GM20000 (cell line): ENCODE measurements around the gene SCN4B.

Experiments
- DNase-seq: peaks from one replicate; pipeline ENCODE4 v3.0.0; 2012; ENCODE audit warnings: low spot score
- CTCF ChIP-seq: IDR thresholded peaks from 2 replicates; pipeline ENCODE4 v1.5.1; 2012; ENCODE audit warnings: mild to moderate bottlenecking, control low read depth; ENCODE audit errors: extremely low read depth, missing control alignments

The SCN4B gene

GRCh38 chr11:118135796-118136165 is 16.8 kb downstream of the SCN4B start:
- no peak for TF ChIP-seq CTCF
- DNase-seq = no peak

DNA sequence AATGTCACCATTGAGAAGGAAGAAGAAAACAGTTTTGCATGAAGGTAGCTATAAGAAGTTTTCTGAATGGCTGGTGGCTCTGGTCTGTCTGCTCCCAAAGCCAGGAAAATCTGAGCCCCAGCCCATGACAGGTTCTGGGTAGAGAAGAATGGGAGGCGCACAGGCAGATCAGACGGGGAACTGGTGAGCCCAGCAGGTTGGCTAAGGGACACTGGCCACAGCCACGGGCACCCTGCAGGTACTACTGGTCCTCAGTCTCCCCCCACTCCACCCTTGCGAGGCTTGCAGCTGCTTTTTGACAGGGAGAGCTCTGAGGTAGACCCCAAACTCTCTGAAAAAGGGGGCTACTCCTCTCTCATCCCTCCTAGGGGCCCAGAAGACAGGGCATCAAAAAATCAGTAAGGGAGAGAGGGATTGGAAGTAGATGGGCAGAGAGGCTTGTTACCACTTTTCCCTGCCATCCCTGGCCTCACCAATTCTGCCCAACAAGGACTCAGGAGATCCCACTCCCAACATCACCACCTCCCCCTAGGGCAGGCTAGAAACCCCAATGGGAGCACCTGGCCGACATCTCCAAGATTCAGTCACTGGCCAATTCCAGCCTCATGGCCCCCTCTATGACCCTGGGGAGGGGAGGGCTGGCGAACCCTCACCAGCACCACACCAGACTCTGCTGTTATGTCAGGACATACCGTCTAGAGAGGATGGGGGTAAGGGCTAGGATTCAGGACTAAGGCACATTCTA is 17.4 kb downstream of the SCN4B start:
- no peak for TF ChIP-seq CTCF

GRCh38 chr11:118133816-118134215 is 18.8 kb downstream of the SCN4B start:
- TF ChIP-seq CTCF = no peak
- DNase-seq = no peak

More for the DNA sequence above, 17.4 kb downstream of the SCN4B start:
- DNase-seq = no peak

DNA sequence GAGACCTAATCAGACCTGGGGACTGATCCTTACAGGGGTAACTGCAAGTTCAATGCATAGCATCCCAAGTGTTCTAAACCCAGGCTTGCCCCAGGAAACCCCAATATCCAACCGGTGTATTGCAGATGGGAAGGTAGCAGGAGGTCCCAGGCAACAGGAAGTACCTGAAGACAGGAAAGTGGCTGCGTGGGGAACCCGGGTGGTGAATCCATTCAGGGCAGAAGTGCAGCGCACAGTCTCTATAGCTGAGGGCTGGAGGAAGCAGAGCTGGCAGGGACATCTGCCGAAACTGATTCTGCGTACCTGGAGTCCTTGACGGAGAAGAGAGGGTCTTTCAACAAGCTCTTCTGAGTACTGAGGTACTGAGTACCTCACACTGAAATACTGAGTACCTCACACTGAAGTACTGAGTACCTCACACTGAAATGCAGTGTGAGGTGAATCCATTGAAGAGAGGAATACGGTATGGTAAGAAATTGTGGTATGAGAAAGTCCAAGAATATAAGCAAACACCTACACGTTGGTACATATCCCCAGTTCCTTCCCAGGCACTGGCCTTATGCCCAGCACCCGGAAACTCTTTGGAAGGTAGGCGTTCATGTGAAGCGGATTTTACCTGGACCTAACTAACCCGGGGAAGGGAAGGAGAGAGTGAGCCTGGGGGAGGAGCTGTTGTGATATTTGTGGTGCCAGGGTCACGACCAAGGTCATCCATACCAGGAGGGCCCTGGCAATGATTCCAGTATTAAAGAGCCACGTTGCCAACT is 20.1 kb downstream of the SCN4B start:
- no peak for TF ChIP-seq CTCF
- DNase-seq = no peak

DNA sequence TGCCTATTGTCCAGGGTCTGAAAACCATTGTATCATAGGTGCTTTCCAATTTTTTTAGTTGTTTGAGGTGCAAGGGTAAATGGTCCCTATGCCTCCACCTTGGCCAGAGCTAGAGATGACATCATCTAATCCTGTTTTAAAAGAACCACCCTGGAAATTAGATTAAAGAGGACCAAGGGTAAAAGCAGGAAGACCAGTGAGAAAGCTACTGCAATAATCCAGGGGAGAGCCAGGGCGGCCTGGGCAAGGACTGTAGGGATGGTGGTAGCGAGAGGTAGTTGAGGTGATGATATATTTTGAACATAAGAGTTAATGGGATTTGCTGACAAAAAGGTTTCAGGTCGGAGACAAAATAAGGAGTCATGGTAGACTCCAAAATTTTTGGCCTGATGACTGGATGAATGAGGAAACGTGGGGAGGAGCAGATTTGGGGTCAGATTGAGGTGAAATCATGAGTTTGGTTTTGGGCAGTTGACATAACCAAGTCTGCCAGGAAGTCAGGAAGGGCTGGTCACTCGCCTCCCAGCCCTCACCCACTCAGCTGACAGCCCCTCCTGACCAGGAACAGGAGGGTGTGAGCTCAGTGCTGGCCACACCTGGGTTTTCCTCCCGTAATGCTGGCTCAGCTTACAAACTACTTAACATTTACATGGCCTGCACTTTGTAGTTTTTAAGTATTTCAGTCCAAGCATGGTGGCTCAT is 23.0 kb downstream of the SCN4B start:
- no peak for TF ChIP-seq CTCF
- no peak for DNase-seq

DNA sequence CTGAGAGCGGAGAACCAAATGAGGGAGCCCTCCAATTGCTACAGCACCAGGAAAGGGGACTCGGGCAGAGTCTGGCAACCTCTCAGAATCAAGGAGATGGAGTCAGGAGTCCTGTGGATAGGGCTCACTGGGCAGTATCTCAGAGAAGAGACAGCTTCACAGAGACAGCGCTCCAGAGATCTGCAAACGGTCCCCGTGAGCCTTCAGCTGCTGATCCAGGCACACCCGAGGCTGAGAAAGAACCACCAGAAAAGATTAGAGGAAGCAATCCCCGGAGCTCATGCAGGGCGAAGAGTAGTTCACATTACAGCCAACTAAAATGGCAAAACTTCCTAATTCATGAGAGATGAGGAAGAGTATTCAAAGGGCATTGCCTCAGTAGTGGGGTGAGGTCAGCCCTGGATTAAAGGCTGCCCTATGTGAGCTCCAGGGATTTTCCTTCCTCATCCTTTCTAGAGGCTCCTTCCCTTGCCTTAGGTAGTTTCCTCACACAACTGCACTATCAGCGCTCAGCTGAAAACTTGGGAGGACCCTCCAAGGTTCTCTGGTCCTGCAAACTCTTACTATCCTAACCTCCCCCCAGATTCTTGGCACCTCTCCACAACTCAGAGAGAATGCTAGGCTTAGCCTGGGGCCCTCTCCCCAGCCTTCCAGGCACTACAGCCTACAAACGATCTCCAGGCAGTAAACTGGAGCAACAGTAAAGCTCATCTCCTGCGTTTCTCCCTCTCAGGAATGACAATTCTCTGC is 23.7 kb downstream of the SCN4B start:
- no peak for DNase-seq
- no peak for TF ChIP-seq CTCF
